ENCODE data around the gene CD70. TPM values are rescaled to one million over a fixed set of nuclear protein-coding genes. Genes with fewer than 3 reads are reported as not detected.
"Not testable (repeated sequence)": the region's sequence is repeated elsewhere in the genome, so short reads cannot be mapped to it uniquely, and the experiment has no call there.

CD70 gene
- total RNA-seq, 1 donor from 2014 or later: 21.4 TPM

- no peak for DNase-seq (ENCODE audit: low read depth)
- Histone ChIP-seq H3K36me3 (ENCODE audit: control insufficient read depth, insufficient read depth, low read length) (no peaks in the 10 kb centered on the region), H3K27me3 (ENCODE audit: control insufficient read depth, insufficient read depth, low read length) (no peaks in the 10 kb centered on the region), H3K4me3 (ENCODE audit: low read depth, low read length) (no peak overlapping the region)
- TF ChIP-seq CTCF (IDR thresholded peaks at IDR 0.05; ENCODE audit: insufficient read depth, low read length, poor library complexity, severe bottlenecking): no peak
These were observed 14.0 kb upstream of the CD70 start for GRCh38 chr19:6604906-6605305.

GRCh38 chr19:6602729-6603114 lies 11.8 kb upstream of the CD70 start:
- H3K27me3 ChIP-seq (ENCODE audit: control insufficient read depth, insufficient read depth, low read length): no peaks in the 10 kb centered on the region
- TF ChIP-seq CTCF (IDR thresholded peaks at IDR 0.05; ENCODE audit: insufficient read depth, low read length, poor library complexity, severe bottlenecking): no peak
- no peaks in the 10 kb centered on the region for H3K36me3 ChIP-seq (ENCODE audit: control insufficient read depth, insufficient read depth, low read length)
- no peak for DNase-seq (ENCODE audit: low read depth)
- no peak overlapping the region for H3K4me3 ChIP-seq (ENCODE audit: low read depth, low read length)

- not testable (repeated sequence) for DNase-seq (ENCODE audit: low read depth); H3K27me3 ChIP-seq (ENCODE audit: control insufficient read depth, insufficient read depth, low read length); H3K4me3 ChIP-seq (ENCODE audit: low read depth, low read length); H3K36me3 ChIP-seq (ENCODE audit: control insufficient read depth, insufficient read depth, low read length)
These were observed 10.6 kb upstream of the CD70 start for GRCh38 chr19:6601537-6602052.

- not testable (repeated sequence) for H3K36me3 ChIP-seq (ENCODE audit: control insufficient read depth, insufficient read depth, low read length); DNase-seq (ENCODE audit: low read depth); H3K4me3 ChIP-seq (ENCODE audit: low read depth, low read length); H3K27me3 ChIP-seq (ENCODE audit: control insufficient read depth, insufficient read depth, low read length)
These were observed 10.1 kb upstream of the CD70 start for GRCh38 chr19:6600951-6601536.

GRCh38 chr19:6599866-6600454 lies 9.0 kb upstream of the CD70 start:
- no peak overlapping the region for H3K4me3 ChIP-seq (ENCODE audit: low read depth, low read length)
- no peak for DNase-seq (ENCODE audit: low read depth)
- no peak for TF ChIP-seq CTCF (IDR thresholded peaks at IDR 0.05; ENCODE audit: insufficient read depth, low read length, poor library complexity, severe bottlenecking)
- H3K36me3 ChIP-seq (ENCODE audit: control insufficient read depth, insufficient read depth, low read length): no peaks in the 10 kb centered on the region
- no peaks in the 10 kb centered on the region for H3K27me3 ChIP-seq (ENCODE audit: control insufficient read depth, insufficient read depth, low read length)

- H3K4me3 ChIP-seq (ENCODE audit: low read depth, low read length); H3K27me3 ChIP-seq (ENCODE audit: control insufficient read depth, insufficient read depth, low read length); H3K36me3 ChIP-seq (ENCODE audit: control insufficient read depth, insufficient read depth, low read length); DNase-seq (ENCODE audit: low read depth): not testable (repeated sequence)
These were observed 7.4 kb upstream of the CD70 start for GRCh38 chr19:6598254-6598892.

- not testable (repeated sequence) for DNase-seq (ENCODE audit: low read depth); H3K4me3 ChIP-seq (ENCODE audit: low read depth, low read length); H3K36me3 ChIP-seq (ENCODE audit: control insufficient read depth, insufficient read depth, low read length); H3K27me3 ChIP-seq (ENCODE audit: control insufficient read depth, insufficient read depth, low read length)
These were observed 6.7 kb upstream of the CD70 start for GRCh38 chr19:6597471-6598253.

All from kidney epithelial cell (primary cell).